Stimulated activated CD8-positive, alpha-beta memory T cell treated with anti-CD3 and anti-CD28 coated beads, Interleukin-15, amount 100 ng/mL, for 24 hours (primary cell): ENCODE data around the gene ADAM10.

Experiments used
- DNase-seq: peaks from one replicate; pipeline ENCODE4 v3.0.0-alpha.2; 2020; ENCODE audit warnings: low read depth

The ADAM10 gene

GRCh38 chr15:58755350-58755749 lies 5.8 kb upstream of the ADAM10 start:
- no peak for DNase-seq

GRCh38 chr15:58752716-58753115 lies 3.2 kb upstream of the ADAM10 start:
- DNase-seq: no peak

DNA sequence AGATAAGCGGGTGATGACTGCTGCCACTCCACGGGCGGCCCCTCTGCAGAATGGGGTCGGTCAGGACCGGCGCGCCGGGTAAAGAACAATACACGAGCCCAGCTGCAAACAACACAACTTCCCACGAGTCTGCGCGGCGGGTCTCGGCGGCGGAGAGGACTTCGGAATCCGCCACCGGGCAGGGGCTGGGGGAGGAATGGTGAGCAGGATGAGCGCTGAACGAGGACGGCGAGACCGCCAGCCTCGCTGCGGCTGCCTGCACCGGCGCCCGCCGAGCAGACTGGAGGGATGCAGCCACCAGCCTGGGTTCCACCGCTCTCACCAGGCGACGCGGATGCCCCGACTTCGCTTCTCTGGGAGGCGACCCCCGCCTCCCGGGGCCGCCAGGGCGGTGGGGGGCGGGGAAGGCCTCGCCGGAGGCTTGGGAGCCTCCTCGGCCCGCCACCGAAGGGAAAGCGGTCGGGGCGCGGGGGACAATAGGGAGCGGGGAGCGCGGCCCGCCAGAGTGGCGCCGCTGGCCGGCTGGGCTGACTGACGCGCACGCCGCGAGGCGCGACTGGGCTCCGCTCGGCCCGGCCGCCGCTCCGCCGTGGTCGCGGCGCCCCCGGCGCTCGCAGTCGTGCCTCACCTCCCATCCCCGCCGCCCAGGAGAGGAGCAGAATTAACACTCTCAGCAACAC lies 515 bp downstream of the ADAM10 start:
- DNase-seq: no peak

GRCh38 chr15:58748040-58748851 lies 1.3 kb downstream of the ADAM10 start:
- DNase-seq: no peak

- no peak for DNase-seq
Observed at GRCh38 chr15:58746174-58746573, 3.3 kb downstream of the ADAM10 start.

- no peak for DNase-seq
Observed at GRCh38 chr15:58742819-58743502, 6.5 kb downstream of the ADAM10 start.

- no peak for DNase-seq
Observed at GRCh38 chr15:58742022-58742813, 7.3 kb downstream of the ADAM10 start.

DNA sequence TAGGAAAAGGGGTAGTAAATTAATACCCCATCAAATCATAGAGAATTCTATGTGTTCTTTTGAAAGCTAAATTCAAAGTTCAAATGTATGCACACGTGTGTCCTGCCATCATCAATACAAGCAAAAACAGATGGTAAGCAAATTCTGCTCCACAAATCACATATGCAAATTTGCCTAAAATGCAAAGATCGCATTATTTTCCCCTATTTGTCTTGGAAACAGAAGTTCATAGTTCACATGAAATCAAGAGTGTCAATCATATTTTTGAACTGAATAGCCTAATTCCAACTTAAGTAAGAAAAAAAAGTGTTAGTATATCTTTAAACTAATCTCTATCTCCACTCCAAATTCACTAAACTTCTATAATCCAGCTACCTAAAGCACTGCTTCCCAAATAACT lies 8.5 kb downstream of the ADAM10 start:
- no peak for DNase-seq

- no peak for DNase-seq
Observed at GRCh38 chr15:58740436-58740835, 9.1 kb downstream of the ADAM10 start.

DNA sequence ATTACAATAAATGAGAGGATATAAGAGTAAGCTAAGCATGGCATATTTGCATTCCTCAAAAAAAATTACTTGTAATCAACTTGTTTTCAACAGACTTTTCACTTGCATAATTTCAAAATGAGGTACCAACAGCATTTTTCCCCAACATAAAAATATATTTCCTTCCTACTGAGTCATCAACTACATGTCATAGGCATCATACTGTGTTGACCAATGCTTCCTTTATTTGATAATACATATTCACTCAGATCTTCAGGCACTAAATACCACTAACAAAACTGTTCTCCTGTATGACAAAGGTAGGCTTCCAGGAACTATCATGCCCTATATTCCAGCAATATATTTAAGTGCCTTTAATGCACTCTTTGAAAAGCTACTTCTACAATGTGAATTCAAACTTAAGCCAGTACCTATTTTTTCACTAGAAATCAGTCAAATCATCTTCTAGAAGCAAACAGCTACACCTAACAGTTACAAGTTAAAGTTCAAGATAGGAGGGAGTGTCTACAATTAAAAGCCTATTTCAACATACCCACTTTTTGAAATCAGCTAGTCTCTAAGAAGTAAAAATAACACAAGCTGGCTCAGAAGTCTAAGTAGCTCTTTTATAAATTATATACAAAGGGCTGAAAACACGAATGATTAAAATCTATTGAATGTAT lies 11.3 kb downstream of the ADAM10 start:
- DNase-seq: no peak

DNA sequence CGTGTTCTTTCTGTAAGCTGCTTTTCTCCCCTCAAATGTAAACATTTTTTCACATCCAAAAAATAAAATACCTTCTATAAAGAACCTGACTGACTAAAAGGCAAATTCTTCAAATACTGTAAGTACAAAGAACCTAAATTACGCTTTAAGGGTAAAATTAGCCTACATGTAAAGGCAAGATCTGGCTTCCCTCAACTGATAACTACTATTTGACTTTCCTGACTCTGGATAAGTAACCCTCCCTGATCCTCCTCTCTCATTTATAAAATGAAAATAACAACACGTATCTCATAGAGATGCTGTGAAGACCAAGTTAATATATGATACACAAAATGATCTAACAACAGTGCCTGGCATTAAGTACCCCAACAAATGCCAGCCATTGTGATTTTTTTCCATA lies 12.2 kb downstream of the ADAM10 start:
- DNase-seq: no peak

GRCh38 chr15:58736018-58736643 lies 13.4 kb downstream of the ADAM10 start:
- DNase-seq: no peak

- no peak for DNase-seq
Observed at GRCh38 chr15:58734859-58735258, 14.6 kb downstream of the ADAM10 start.

DNA sequence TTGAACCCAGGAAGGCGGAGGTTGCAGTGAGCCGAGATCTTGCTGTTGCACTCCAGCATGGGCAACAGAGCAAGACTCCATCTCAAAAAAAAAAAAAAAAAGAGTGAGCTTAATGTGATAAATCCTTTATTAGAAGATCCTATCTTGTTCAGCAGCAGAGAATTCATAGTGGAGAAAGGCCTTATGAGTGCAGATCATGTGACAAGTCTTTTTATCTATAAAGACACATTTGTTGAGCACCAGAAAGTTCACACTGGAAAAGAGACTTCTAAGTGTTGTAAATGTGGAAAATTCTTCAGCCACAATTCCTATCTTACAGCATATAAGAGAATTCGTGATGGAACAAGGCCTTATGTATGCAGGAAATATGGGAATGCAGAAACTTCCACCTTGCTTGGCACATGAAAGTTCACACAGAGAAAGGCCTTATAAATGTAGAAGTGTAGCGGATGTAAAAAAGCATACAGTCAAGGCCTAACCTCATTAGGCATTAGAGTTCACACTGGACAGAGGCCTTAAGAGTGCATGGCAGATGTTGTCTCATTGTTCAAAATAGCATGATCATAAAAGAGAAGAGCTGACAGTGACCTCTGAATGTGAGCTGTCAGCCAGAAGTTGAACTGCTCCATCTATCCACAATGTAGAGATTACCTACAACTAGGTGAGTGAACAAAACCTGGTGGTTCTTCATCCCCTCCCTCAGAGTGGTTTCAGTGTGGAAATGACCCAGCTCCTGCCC lies 16.7 kb downstream of the ADAM10 start:
- no peak for DNase-seq

GRCh38 chr15:58731756-58732535 lies 17.6 kb downstream of the ADAM10 start:
- DNase-seq: no peak

DNA sequence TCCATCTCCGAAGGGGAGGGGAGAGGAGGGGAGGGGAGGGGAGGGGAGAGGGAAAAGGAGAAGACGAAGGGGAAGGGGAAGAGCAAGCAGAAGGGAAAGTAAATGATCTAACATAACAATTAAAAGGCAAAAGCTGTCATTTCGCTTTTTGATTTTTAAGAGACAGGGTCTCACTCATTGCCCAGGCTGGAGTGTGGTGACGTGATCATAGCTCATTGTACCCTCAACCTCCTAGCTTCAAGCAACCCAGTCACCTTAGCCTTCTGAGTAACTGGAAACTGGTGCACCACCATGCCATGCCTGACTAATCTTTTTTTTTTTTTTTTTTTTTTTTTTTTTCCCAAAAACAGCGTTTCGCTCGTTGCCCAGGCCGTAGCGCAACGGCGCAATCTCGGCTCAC lies 22.6 kb downstream of the ADAM10 start:
- DNase-seq: no peak

DNA sequence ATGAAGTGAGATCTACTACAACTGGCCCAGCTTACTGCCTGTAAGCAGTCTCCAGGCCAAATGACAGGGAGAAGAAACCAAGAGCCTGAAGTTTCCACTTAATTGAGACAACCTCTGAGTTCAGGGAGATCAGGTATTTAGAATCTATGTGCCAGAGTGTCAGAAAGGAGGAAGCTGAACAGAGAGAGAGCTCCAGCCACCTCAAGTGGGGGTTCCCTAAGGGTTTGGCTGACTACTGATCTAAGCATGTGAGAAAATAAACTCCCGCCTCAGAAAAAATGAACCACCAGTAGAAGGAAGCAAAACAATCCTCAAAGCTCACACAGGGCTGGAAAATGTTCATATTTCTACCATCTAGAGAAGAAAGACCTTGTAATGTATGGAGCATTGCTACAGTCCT lies 25.0 kb downstream of the ADAM10 start:
- no peak for DNase-seq

GRCh38 chr15:58717357-58717756 lies 32.1 kb downstream of the ADAM10 start:
- DNase-seq: no peak

- DNase-seq: no peak
Observed at GRCh38 chr15:58716027-58716426, 33.5 kb downstream of the ADAM10 start.
